Neural crest cell (in vitro differentiated cells): ENCODE data around the gene FIGN. TPM values are rescaled to one million over a fixed set of nuclear protein-coding genes. Genes with fewer than 3 reads are reported as not detected.
A peak's percentile ranks its signal among the peaks of the same experiment; 100 is the strongest.

Experiments
- DNase-seq: peaks from one replicate; pipeline ENCODE4 v3.0.0; 2021; ENCODE audit warnings: low read depth, mixed read lengths, low spot score
- H3K27ac Mint-ChIP-seq: one replicate; pipeline ENCODE4 v1.8.0; 2021; ENCODE audit warnings: mild to moderate bottlenecking, mixed read lengths; ENCODE audit not compliant: unreplicated experiment
- H3K27me3 Mint-ChIP-seq: 2 replicates; pipeline ENCODE4 v1.8.0; 2021; ENCODE audit warnings: low read depth, mild to moderate bottlenecking, mixed read lengths
- H3K36me3 Mint-ChIP-seq: 2 replicates; pipeline ENCODE4 v1.8.0; 2021; ENCODE audit warnings: low read depth, mild to moderate bottlenecking, mixed read lengths
- H3K4me1 Mint-ChIP-seq: 2 replicates; pipeline ENCODE4 v1.8.0; 2021; ENCODE audit warnings: mixed read lengths
- H3K4me3 Mint-ChIP-seq: one replicate; pipeline ENCODE4 v1.8.0; 2021; ENCODE audit warnings: mild to moderate bottlenecking, mixed read lengths
- H3K9me3 Mint-ChIP-seq: 2 replicates; pipeline ENCODE4 v1.8.0; 2021; ENCODE audit warnings: mixed read lengths
- CTCF ChIP-seq: fragments of 200-600 bp; sonication (generic); conservative IDR thresholded peaks from 2 replicates; pipeline ENCODE4 v1.5.0; 2021; ENCODE audit warnings: antibody characterized with exemption, mild to moderate bottlenecking
- total RNA-seq: library from RNA; stranded (reverse); gene quantifications from 2 replicates; pipeline ENCODE4 v1.2.1, GENCODE V29; 2021

Gene FIGN
- total RNA-seq, 1 donor from 2014 or later, result 57.3 TPM

DNA sequence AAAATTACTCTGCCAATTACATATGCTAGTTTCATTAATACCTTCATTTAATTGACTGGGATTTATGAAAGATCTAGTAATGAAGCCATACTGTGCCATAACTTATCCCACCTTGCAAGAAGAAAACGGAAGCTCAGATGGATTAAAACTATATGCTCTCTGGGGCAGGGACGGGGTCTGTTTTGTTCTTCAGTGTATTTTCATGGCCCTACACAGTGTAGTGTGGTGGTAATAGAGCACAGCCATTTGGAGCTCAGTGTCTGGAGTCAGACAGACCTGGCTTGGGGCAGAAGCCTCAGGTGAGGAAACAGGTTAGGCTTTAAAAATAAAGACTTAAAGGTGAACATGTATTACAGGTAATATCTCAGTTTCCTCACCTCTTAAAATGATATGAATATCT lies 62.3 kb downstream of the FIGN start:
- Mint-ChIP-seq H3K9me3 (no peaks in the 10 kb centered on the region), H3K4me1 (peaks cover 15% of the 10 kb centered on the region), H3K4me3 (no peak overlapping the region), H3K36me3 (peaks cover 5% of the 10 kb centered on the region), H3K27ac (no peak overlapping the region), H3K27me3 (no peaks in the 10 kb centered on the region)
- TF ChIP-seq CTCF, result no peak
- DNase-seq, result no peak

- DNase-seq, result no peak
- Mint-ChIP-seq H3K4me1 (peaks cover 31% of the 10 kb centered on the region), H3K4me3 (no peak overlapping the region), H3K36me3 (peaks cover 7% of the 10 kb centered on the region), H3K27ac (peak overlapping the region; percentile 46), H3K9me3 (no peaks in the 10 kb centered on the region), H3K27me3 (no peaks in the 10 kb centered on the region)
- no peak for TF ChIP-seq CTCF
These were observed 64.9 kb downstream of the FIGN start for GRCh38 chr2:163670929-163671328.

GRCh38 chr2:163669506-163669905 lies 66.3 kb downstream of the FIGN start:
- H3K36me3 Mint-ChIP-seq, result peaks cover 7% of the 10 kb centered on the region
- no peak for DNase-seq
- no peaks in the 10 kb centered on the region for H3K27me3 Mint-ChIP-seq
- peaks cover 40% of the 10 kb centered on the region for H3K4me1 Mint-ChIP-seq
- no peak overlapping the region for H3K4me3 Mint-ChIP-seq
- H3K27ac Mint-ChIP-seq, result no peak overlapping the region
- no peaks in the 10 kb centered on the region for H3K9me3 Mint-ChIP-seq
- no peak for TF ChIP-seq CTCF

GRCh38 chr2:163667064-163667887 lies 68.5 kb downstream of the FIGN start:
- peak overlapping the region; percentile 8 for H3K4me3 Mint-ChIP-seq
- no peak for DNase-seq
- peaks cover 16% of the 10 kb centered on the region for H3K36me3 Mint-ChIP-seq
- H3K27me3 Mint-ChIP-seq, result no peaks in the 10 kb centered on the region
- peaks cover 45% of the 10 kb centered on the region for H3K4me1 Mint-ChIP-seq
- H3K27ac Mint-ChIP-seq, result peak overlapping the region; percentile 16
- H3K9me3 Mint-ChIP-seq, result peaks cover 3% of the 10 kb centered on the region
- no peak for TF ChIP-seq CTCF

- H3K36me3 Mint-ChIP-seq, result peaks cover 21% of the 10 kb centered on the region
- no peak for TF ChIP-seq CTCF
- H3K4me3 Mint-ChIP-seq, result no peak overlapping the region
- H3K9me3 Mint-ChIP-seq, result peaks cover 8% of the 10 kb centered on the region
- H3K27ac Mint-ChIP-seq, result peak overlapping the region; percentile 4
- H3K4me1 Mint-ChIP-seq, result peaks cover 45% of the 10 kb centered on the region
- H3K27me3 Mint-ChIP-seq, result no peaks in the 10 kb centered on the region
- DNase-seq, result no peak
These were observed 70.0 kb downstream of the FIGN start for GRCh38 chr2:163665817-163666216.
